ENCODE measurements around the gene ENTPD2.

GRCh38 chr9:137050570-137050969 is 3.3 kb downstream of the ENTPD2 start:
- TF ChIP-seq, protein P1, sequence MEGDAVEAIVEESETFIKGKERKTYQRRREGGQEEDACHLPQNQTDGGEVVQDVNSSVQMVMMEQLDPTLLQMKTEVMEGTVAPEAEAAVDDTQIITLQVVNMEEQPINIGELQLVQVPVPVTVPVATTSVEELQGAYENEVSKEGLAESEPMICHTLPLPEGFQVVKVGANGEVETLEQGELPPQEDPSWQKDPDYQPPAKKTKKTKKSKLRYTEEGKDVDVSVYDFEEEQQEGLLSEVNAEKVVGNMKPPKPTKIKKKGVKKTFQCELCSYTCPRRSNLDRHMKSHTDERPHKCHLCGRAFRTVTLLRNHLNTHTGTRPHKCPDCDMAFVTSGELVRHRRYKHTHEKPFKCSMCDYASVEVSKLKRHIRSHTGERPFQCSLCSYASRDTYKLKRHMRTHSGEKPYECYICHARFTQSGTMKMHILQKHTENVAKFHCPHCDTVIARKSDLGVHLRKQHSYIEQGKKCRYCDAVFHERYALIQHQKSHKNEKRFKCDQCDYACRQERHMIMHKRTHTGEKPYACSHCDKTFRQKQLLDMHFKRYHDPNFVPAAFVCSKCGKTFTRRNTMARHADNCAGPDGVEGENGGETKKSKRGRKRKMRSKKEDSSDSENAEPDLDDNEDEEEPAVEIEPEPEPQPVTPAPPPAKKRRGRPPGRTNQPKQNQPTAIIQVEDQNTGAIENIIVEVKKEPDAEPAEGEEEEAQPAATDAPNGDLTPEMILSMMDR (conservative IDR thresholded peaks at IDR 0.05; ENCODE audit: low read depth, low read length) = no peak
- no peak for TF ChIP-seq MAZ (IDR thresholded peaks at IDR 0.05; ENCODE audit: borderline replicate concordance, low read depth, low read length)
- TF ChIP-seq, protein P2, sequence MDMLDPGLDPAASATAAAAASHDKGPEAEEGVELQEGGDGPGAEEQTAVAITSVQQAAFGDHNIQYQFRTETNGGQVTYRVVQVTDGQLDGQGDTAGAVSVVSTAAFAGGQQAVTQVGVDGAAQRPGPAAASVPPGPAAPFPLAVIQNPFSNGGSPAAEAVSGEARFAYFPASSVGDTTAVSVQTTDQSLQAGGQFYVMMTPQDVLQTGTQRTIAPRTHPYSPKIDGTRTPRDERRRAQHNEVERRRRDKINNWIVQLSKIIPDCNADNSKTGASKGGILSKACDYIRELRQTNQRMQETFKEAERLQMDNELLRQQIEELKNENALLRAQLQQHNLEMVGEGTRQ (IDR thresholded peaks at IDR 0.05; ENCODE audit: low read depth, low read length) = no peak
- no peak for TF ChIP-seq MAFK (IDR thresholded peaks at IDR 0.05; ENCODE audit: low read depth, low read length)

Measured in IMR-90 (cell line).